ENCODE data around the gene FAM110D. TPM values are rescaled to one million over a fixed set of nuclear protein-coding genes. Genes with fewer than 3 reads are reported as not detected.

The FAM110D gene
- total and polyA plus RNA-seq, 2 donors (not counting 3 experiments of a cell fraction or from before 2014, with no cell fraction given), result 2.6 to 5.1 TPM

GRCh38 chr1:26122988-26123973 is 35.6 kb upstream of the FAM110D start:
- peaks cover 2% of the 10 kb centered on the region for H3K9me1 ChIP-seq (replicated peaks; ENCODE audit: control insufficient read depth, extremely low read depth, insufficient read depth, low read length)
- DNase-seq (ENCODE audit: low read depth, low spot score) (peak; percentile 39), FAIRE-seq (no peak)
- peak; percentile 14 for TF ChIP-seq JUN (IDR thresholded peaks at IDR 0.05; ENCODE audit: borderline replicate concordance, insufficient read depth, insufficient read length, low read depth)
- TF ChIP-seq FOS (IDR thresholded peaks at IDR 0.05; ENCODE audit: borderline replicate concordance, insufficient read depth, low read length), result peak; percentile 29
- TF ChIP-seq GATA2 (IDR thresholded peaks at IDR 0.05; ENCODE audit: insufficient read depth, insufficient read length, low read depth, low read length), result peak; percentile 59
- no peak for TF ChIP-seq MAX (IDR thresholded peaks at IDR 0.05; ENCODE audit: insufficient read depth, insufficient read length)
- H3K9me3 ChIP-seq (replicated peaks; ENCODE audit: control insufficient read depth, insufficient read depth, low read length), result no peaks in the 10 kb centered on the region
- POLR2A ChIA-PET, result no interaction called here
- H3K9ac ChIP-seq (replicated peaks; ENCODE audit: extremely low read depth, insufficient read depth, low read length), result no peak overlapping the region
- CTCF ChIA-PET, result interaction anchor here (0.7 to 7.7 kb wide), 7 partner anchors 15 to 112 kb away, joined by 3 to 47 read pairs (median 5); no protein-coding TSS in a partner anchor
- H4K20me1 ChIP-seq (replicated peaks; ENCODE audit: control insufficient read depth, extremely low read depth, insufficient read depth, low read length), result no peaks in the 10 kb centered on the region
- H3K27me3 ChIP-seq (ENCODE audit: control insufficient read depth in 2 of 2, insufficient read depth in 2 of 2, low read length in 2 of 2), result no peaks in the 10 kb centered on the region
- no TSS peak for BruUV-seq (replicated peaks)
- H2AFZ ChIP-seq (ENCODE audit: low read depth, low read length), result no peak overlapping the region
- H3K27ac ChIP-seq (ENCODE audit: insufficient read depth, low read depth, low read length), result no peak overlapping the region
- peak overlapping the region; percentile 13 for H3K4me2 ChIP-seq (ENCODE audit: insufficient read depth, low read length)
- intact Hi-C loops (cut with micrococcal nuclease), result no loop called here
- no peaks in the 10 kb centered on the region for H3K79me2 ChIP-seq (ENCODE audit: control insufficient read depth, insufficient read depth, low read length)
- dilution Hi-C loops (cut with MboI; ENCODE audit: extremely low pct_ligation_motif_present, low sequenced_read_pairs), result no loop called here
- no peak overlapping the region for H3K4me3 ChIP-seq (replicated peaks in 1 of 3; ENCODE audit: insufficient read depth in 1 of 3, low read depth in 1 of 3, low read length in 3 of 3)
- H3K4me1 ChIP-seq (ENCODE audit: control insufficient read depth, extremely low read depth, insufficient read depth, low read length), result peaks cover 16% of the 10 kb centered on the region
- H3K36me3 ChIP-seq (ENCODE audit: control insufficient read depth in 2 of 2, extremely low read depth in 1 of 2, insufficient read depth in 2 of 2, low read length in 2 of 2), result peaks cover 0 to 2% of the 10 kb centered on the region in 2 experiments

All from endothelial cell of umbilical vein (primary cell).